Hepatocyte (in vitro differentiated cells): ENCODE results near the gene RALB. TPM values are rescaled to one million over a fixed set of nuclear protein-coding genes. Genes with fewer than 3 reads are reported as not detected.
A peak's percentile ranks its signal among the peaks of the same experiment; 100 is the strongest.

Experiments
- DNase-seq: peaks from one replicate; pipeline ENCODE4 v3.0.0-alpha.2; 2016; ENCODE audit warnings: low spot score
- H2AFZ ChIP-seq: fragments of 200-600 bp; sonication (generic); 2 replicates; pipeline ENCODE4 v1.6.0; 2016; ENCODE audit warnings: antibody characterized with exemption, mild to moderate bottlenecking
- H3K27ac ChIP-seq: fragments of 200-600 bp; sonication (generic); 2 replicates; pipeline ENCODE4 v1.5.1; 2016; ENCODE audit warnings: mild to moderate bottlenecking
- H3K27me3 ChIP-seq: fragments of 200-600 bp; sonication (generic); 2 replicates; pipeline ENCODE4 v1.6.1; 2016
- H3K36me3 ChIP-seq: fragments of 200-600 bp; sonication (generic); replicated peaks from 2 replicates; pipeline ENCODE4 v1.5.1; 2016; ENCODE audit warnings: low read depth; ENCODE audit not compliant: insufficient read depth
- H3K4me1 ChIP-seq: fragments of 200-600 bp; sonication (generic); 2 replicates; pipeline ENCODE4 v1.5.1; 2016; ENCODE audit warnings: mild to moderate bottlenecking, moderate library complexity; ENCODE audit not compliant: insufficient read depth
- H3K4me2 ChIP-seq: fragments of 200-600 bp; sonication (generic); 2 replicates; pipeline ENCODE4 v1.6.0; 2016
- H3K4me3 ChIP-seq: fragments of 200-600 bp; sonication (generic); 2 replicates; pipeline ENCODE4 v1.5.1; 2016; ENCODE audit warnings: mild to moderate bottlenecking
- H3K79me2 ChIP-seq: fragments of 200-600 bp; sonication (generic); 2 replicates; pipeline ENCODE4 v1.6.0; 2017; ENCODE audit warnings: mild to moderate bottlenecking
- H3K9me2 ChIP-seq: fragments of 200-600 bp; sonication (generic); replicated peaks from 2 replicates; pipeline ENCODE4 v1.6.0; 2017; ENCODE audit warnings: mild to moderate bottlenecking; ENCODE audit not compliant: insufficient read depth
- H3K9me3 ChIP-seq: fragments of 200-600 bp; sonication (generic); 2 replicates; pipeline ENCODE4 v1.5.1; 2016; ENCODE audit warnings: low read depth, mild to moderate bottlenecking
- H4K20me1 ChIP-seq: fragments of 200-600 bp; sonication (generic); 2 replicates; pipeline ENCODE4 v1.6.0; 2016; ENCODE audit warnings: mild to moderate bottlenecking; ENCODE audit not compliant: insufficient read depth, poor library complexity, severe bottlenecking
- EZH2 ChIP-seq: fragments of 200-600 bp; sonication (generic); IDR thresholded peaks from 2 replicates; pipeline ENCODE4 v1.6.1; 2016; ENCODE audit warnings: antibody characterized with exemption, mild to moderate bottlenecking, borderline replicate concordance
- EZH2phosphoT487 ChIP-seq: fragments of 200-600 bp; sonication (generic); IDR thresholded peaks from one replicate; pipeline ENCODE4 v1.6.1; 2018; ENCODE audit warnings: antibody characterized with exemption, mild to moderate bottlenecking, low read depth, moderate library complexity; ENCODE audit not compliant: unreplicated experiment, severe bottlenecking
- WGBS: methylation state at CpG from one replicate; pipeline ENCODE4 v1.1.6; 2016; ENCODE audit warnings: low lambda C conversion rate; ENCODE audit errors: missing lambda C conversion rate; 5-methylcytosine and 5-hydroxymethylcytosine counted together
- polyA plus RNA-seq: library from polyadenylated mRNA; unstranded; fragments of >200 nt; fragmentation: Nextera tagmentation; extraction: Ambion mirVana; gene quantifications from 2 replicates; pipeline ENCODE4 v1.2.1, GENCODE V29; 2016
- total RNA-seq: library from RNA; depleted of rRNA; stranded (reverse); fragments of >200 nt; gene quantifications from 2 replicates; pipeline ENCODE4 v1.2.3, GENCODE V29; 2014
- TF ChIP-seq, protein P1 (sequence below): fragments of 200-600 bp; sonication (generic); IDR thresholded peaks from 2 replicates; pipeline ENCODE4 v1.5.1; 2016; ENCODE audit warnings: antibody characterized with exemption, mild to moderate bottlenecking; ENCODE audit not compliant: poor library complexity

RALB gene
- total and polyA plus RNA-seq, 2 experiments from 2014 or later, result 68.2 to 74.4 TPM

DNA sequence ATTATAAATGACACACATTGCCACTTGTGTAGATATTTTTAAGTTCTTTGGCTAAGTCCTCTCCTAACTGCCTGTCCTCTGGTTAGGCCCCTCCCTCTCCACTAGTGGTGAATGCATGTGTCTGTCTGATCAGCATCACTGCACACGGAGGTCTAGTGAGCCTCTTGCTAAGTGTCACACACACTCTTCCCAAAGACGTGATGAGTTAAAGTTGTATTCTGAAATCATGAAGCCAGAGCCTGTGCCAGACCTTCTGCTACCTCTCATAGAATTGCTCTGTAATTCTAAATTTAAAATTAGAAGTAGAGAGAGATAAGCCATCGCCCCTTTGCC, 41.3 kb downstream of the RALB start:
- Histone ChIP-seq H3K9me2 (no peaks in the 10 kb centered on the region), H3K27ac (no peak overlapping the region), H3K4me1 (peaks cover 8% of the 10 kb centered on the region), H3K27me3 (no peaks in the 10 kb centered on the region), H3K79me2 (peaks cover 7% of the 10 kb centered on the region), H2AFZ (no peak overlapping the region), H3K4me2 (no peak overlapping the region), H3K9me3 (no peaks in the 10 kb centered on the region), H3K36me3 (no peaks in the 10 kb centered on the region), H4K20me1 (no peaks in the 10 kb centered on the region), H3K4me3 (no peak overlapping the region)
- 77% methylated on average over 3 of the region's 3 CpGs for WGBS
- DNase-seq, result no peak
- TF ChIP-seq, protein P1, sequence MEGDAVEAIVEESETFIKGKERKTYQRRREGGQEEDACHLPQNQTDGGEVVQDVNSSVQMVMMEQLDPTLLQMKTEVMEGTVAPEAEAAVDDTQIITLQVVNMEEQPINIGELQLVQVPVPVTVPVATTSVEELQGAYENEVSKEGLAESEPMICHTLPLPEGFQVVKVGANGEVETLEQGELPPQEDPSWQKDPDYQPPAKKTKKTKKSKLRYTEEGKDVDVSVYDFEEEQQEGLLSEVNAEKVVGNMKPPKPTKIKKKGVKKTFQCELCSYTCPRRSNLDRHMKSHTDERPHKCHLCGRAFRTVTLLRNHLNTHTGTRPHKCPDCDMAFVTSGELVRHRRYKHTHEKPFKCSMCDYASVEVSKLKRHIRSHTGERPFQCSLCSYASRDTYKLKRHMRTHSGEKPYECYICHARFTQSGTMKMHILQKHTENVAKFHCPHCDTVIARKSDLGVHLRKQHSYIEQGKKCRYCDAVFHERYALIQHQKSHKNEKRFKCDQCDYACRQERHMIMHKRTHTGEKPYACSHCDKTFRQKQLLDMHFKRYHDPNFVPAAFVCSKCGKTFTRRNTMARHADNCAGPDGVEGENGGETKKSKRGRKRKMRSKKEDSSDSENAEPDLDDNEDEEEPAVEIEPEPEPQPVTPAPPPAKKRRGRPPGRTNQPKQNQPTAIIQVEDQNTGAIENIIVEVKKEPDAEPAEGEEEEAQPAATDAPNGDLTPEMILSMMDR, result no peak
- TF ChIP-seq EZH2 (no peak), EZH2phosphoT487 (no peak)

DNA sequence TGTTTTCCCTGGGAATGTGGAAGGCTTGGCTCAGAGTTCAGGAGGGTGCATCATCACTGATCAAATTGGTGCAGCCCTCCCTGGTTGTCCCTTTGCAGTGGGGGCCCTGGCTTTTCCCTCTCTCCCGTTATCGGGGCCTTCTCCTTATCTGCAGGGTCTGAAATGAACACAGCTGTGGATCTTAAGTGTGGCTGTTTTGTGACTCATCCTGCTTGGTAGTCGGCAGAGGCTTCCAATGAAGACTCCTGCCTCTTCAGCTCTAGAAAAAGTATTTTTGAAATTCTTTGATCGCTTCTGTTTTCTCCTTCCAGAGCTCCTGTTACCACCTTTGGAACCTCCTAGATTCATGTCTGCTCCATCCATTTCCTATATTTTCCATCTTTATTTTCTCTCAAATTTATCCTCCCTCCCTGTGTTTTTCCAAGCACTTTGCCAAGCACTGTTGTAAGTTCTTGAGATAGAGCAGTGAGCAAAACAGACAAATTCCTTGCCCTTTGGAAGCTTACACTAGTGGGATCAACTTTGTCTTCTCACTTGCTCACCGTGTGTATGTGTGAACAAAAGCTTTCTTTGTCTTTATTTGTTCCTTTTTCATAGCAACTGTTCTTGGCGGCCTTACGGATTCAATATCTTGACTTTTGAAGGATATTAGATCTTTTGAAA, 45.7 kb downstream of the RALB start:
- no peak overlapping the region for H2AFZ ChIP-seq
- TF ChIP-seq, protein P1, result no peak
- TF ChIP-seq EZH2, result no peak
- no peak for DNase-seq
- H3K4me1 ChIP-seq, result no peaks in the 10 kb centered on the region
- H3K4me2 ChIP-seq, result peak overlapping the region; percentile 25
- 61% methylated on average over 7 of the region's 7 CpGs for WGBS
- H3K27ac ChIP-seq, result peak overlapping the region; percentile 16
- no peaks in the 10 kb centered on the region for H3K9me3 ChIP-seq
- H3K36me3 ChIP-seq, result no peaks in the 10 kb centered on the region
- no peaks in the 10 kb centered on the region for H3K79me2 ChIP-seq
- H3K4me3 ChIP-seq, result no peak overlapping the region
- H3K9me2 ChIP-seq, result no peaks in the 10 kb centered on the region
- H3K27me3 ChIP-seq, result no peaks in the 10 kb centered on the region
- H4K20me1 ChIP-seq, result no peaks in the 10 kb centered on the region

DNA sequence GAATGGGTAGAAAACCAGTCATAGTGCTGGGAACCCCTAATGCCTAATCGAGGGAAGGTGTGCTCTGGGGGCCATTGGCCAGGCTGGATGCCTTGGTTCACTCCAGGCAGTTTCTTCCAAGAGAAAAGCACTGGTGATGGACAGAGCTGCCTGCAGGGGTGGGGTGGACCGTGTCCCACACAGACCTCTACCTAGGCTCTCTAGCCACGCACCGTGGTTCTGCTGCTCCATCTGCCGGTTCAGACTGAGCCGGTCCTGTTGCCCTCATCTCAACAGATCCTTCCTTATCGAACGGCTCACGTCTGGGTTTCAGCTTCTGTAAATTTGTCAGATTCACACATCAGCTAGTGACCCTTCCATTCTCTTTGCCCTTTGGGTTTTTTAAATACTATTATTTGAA, 46.4 kb downstream of the RALB start:
- 71% methylated on average over 9 of the region's 9 CpGs for WGBS
- TF ChIP-seq, protein P1, result no peak
- TF ChIP-seq EZH2 (no peak), EZH2phosphoT487 (no peak)
- Histone ChIP-seq H3K4me2 (peak overlapping the region; percentile 25), H4K20me1 (no peaks in the 10 kb centered on the region), H3K27me3 (no peaks in the 10 kb centered on the region), H2AFZ (no peak overlapping the region), H3K4me3 (no peak overlapping the region), H3K4me1 (no peaks in the 10 kb centered on the region), H3K36me3 (no peaks in the 10 kb centered on the region), H3K9me3 (no peaks in the 10 kb centered on the region), H3K27ac (peak overlapping the region; percentile 16), H3K9me2 (no peaks in the 10 kb centered on the region), H3K79me2 (no peaks in the 10 kb centered on the region)
- no peak for DNase-seq

DNA sequence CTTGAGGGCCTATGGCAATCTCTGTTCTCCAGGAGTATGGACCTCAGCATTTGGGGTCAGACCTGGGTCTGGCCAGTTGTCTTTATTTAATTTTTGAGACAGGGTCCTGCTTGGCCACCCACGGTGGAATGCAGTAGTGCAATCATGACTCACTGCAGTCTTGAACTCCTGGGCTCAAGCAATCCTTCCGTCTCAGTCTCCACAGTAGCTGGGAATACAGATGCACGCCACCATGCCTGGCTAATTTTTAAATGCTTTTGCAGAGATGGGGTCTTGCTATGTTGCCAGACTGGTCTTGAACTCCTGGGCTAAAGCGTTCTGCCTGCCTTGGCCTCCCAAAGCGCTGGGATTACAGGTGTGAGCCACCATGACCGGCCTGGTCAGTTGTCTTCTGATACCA, 46.9 kb downstream of the RALB start:
- H3K79me2 ChIP-seq, result no peaks in the 10 kb centered on the region
- WGBS, result 91% methylated on average over 6 of the region's 6 CpGs
- H3K9me2 ChIP-seq, result no peaks in the 10 kb centered on the region
- no peak overlapping the region for H3K27ac ChIP-seq
- no peaks in the 10 kb centered on the region for H3K36me3 ChIP-seq
- no peaks in the 10 kb centered on the region for H3K27me3 ChIP-seq
- no peaks in the 10 kb centered on the region for H3K9me3 ChIP-seq
- H3K4me3 ChIP-seq, result no peak overlapping the region
- H3K4me2 ChIP-seq, result no peak overlapping the region
- no peaks in the 10 kb centered on the region for H3K4me1 ChIP-seq
- H2AFZ ChIP-seq, result no peak overlapping the region
- TF ChIP-seq EZH2 (no peak), EZH2phosphoT487 (no peak)
- TF ChIP-seq, protein P1, result no peak
- no peaks in the 10 kb centered on the region for H4K20me1 ChIP-seq
- DNase-seq, result no peak
